Measurements from ENCODE around the gene LONRF3.
"Not testable (repeated sequence)": the region's sequence is repeated elsewhere in the genome, so short reads cannot be mapped to it uniquely, and the experiment has no call there.

LONRF3 gene

GRCh38 chrX:118988911-118989310, 14.5 kb downstream of the LONRF3 start:
- no peak for DNase-seq

GRCh38 chrX:118989886-118990285, 15.5 kb downstream of the LONRF3 start:
- DNase-seq: no peak

GRCh38 chrX:118990512-118991227, 16.3 kb downstream of the LONRF3 start:
- DNase-seq: no peak

GRCh38 chrX:118992441-118993121, 18.2 kb downstream of the LONRF3 start:
- not testable (repeated sequence) for DNase-seq

GRCh38 chrX:119003462-119003861, 29.0 kb downstream of the LONRF3 start:
- DNase-seq: no peak

GRCh38 chrX:119004920-119005524, 30.6 kb downstream of the LONRF3 start:
- peak; percentile 3 for DNase-seq

GRCh38 chrX:119007189-119007770, 32.9 kb downstream of the LONRF3 start:
- DNase-seq: no peak

GRCh38 chrX:119008110-119008744, 33.8 kb downstream of the LONRF3 start:
- DNase-seq: no peak

- DNase-seq: no peak
Measured at GRCh38 chrX:119009071-119009470, 34.7 kb downstream of the LONRF3 start.

- DNase-seq: no peak
Measured at GRCh38 chrX:119010491-119010890, 36.1 kb downstream of the LONRF3 start.

- DNase-seq: no peak
Measured at GRCh38 chrX:119013164-119013563, 38.7 kb downstream of the LONRF3 start.

GRCh38 chrX:119015407-119016237, 41.2 kb downstream of the LONRF3 start:
- DNase-seq: peak; percentile 59

- DNase-seq: no peak
Measured at GRCh38 chrX:119017077-119017476, 42.7 kb downstream of the LONRF3 start.

- DNase-seq: no peak
Measured at GRCh38 chrX:119025900-119026299, 51.5 kb downstream of the LONRF3 start.

GRCh38 chrX:119026344-119026743, 51.9 kb downstream of the LONRF3 start:
- not testable (repeated sequence) for DNase-seq

GRCh38 chrX:119027960-119028732, 53.7 kb downstream of the LONRF3 start:
- DNase-seq: not testable (repeated sequence)

GRCh38 chrX:119028733-119029330, 54.4 kb downstream of the LONRF3 start:
- no peak for DNase-seq

- DNase-seq: not testable (repeated sequence)
Measured at GRCh38 chrX:119029656-119030055, 55.2 kb downstream of the LONRF3 start.

GRCh38 chrX:119030990-119031389, 56.6 kb downstream of the LONRF3 start:
- no peak for DNase-seq

GRCh38 chrX:119036107-119037029, 62.0 kb downstream of the LONRF3 start:
- DNase-seq: no peak
